Measurements from ENCODE around the gene RAD21L1. TPM values are rescaled to one million over a fixed set of nuclear protein-coding genes. Genes with fewer than 3 reads are reported as not detected.
"Not testable (repeated sequence)": the region's sequence is repeated elsewhere in the genome, so short reads cannot be mapped to it uniquely, and the experiment has no call there.

The RAD21L1 gene
- total RNA-seq, 1 donor from 2014 or later, result not detected

DNA sequence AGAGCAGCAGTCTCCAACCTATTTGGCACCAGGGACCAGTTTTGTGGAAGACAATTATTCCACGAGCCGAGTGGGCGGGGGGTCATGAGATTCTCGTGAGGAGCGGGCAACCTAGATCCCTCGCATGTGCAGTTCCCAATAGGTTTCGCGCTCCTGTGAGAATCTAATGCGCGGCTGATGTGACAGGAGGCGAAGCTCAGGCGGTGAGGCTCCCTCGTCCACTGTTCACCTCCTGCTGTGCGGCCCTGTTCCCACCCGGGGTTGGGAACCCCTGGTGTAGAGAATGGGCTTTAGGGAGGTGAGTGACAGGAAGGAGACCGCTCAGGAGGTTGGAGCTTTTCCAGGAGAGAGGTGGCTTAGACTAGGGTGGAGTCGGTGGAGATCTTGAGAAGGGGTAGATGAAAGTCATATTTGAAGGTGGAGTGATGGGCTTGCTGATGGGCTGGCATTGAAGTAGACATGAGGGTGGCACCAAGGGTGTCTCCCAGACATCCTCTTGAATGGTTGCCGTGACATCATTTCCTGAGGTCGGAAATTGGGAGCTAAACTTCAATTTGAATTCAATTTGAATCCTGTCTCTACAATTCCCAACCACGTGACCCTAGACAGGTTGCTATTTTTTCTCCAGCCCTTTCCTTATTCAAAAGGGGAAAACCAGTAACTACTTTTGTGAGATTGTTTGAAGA, 1.5 kb upstream of the RAD21L1 start:
- DNase-seq (ENCODE audit: low read depth in 2 of 2), result no peak

DNA sequence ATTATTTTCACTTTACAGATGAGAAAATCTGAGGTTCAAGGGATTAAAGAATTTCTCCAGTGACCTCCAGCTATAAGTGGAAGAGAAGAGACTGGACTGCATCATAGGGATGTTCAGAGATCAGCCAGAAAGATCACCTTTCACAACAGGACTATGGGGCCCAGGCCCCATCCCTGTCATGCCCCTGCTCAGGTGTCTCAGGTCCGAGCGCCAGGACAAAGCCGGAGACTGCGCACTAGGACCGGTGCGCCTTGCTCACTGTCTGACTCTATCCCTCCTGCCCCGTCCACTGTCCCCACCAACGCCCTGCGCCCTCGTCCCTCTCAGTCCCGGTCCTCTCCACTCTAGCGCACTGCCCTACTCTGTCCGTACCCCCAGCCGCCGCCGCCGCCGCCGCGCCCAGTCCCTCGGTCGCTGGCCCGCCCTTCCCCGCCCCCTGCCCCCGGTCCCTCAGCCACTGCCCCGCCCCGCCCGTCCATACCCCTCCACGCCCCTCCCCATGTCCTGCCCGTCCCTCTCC, 521 bp upstream of the RAD21L1 start:
- DNase-seq (ENCODE audit: low read depth in 2 of 2), result no peak

DNA sequence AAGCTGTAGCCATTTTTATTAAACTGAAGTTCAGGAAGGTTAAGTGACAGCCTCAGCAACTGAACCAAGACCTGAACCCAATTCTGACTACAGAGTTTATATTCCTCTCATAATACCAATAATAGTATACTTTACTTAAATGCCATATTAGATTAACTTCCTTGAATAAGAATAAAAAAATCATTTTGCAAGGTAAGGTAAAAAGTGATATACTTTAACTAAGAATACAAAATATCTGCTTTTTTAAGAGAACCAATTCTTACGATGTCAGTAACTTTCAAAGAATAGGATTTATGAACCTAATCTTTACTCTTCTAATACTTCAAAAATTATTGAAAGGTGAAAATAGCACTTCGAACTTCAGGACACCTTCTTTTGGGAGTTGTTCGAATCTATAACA, 3.7 kb downstream of the RAD21L1 start:
- no peak for DNase-seq (ENCODE audit: low read depth in 2 of 2)

DNA sequence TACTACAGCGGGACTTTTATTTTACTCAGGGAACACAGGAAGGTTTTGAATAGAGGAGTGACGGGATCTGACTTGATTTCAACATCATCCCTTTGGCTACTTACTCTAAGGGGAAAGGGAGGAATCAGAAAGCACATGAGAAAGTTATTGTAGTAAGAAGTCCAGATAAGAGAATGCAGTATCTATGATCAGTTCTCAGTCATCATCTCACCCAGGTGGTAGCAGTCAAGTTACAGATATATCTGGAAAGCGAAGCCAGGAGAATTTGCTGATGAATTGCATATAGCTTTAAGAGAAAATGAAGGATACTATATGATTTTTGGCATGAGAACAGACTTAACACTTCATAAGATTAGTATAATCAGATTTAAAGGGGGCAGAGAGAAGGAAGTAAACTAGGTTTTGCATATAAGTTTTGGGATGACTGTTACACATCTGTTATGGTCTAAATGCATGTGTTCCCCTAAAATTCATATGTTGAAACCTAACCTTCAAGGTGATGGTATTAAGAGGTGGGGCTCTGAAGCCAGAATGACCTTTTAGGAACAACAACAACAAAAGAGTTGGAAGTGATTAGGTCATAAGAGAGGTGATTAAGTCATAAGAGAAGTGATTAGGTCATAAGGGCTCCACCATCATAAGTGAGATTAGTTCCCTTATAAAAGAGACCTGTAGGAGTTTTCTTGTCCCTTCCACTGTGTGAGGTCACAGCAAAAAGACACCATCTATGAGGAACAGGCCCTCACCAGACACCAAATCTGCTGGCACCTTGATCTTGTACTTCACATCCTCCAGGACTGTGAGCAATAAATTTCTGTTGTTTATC, 6.7 kb downstream of the RAD21L1 start:
- no peak for DNase-seq (ENCODE audit: low read depth in 2 of 2)

DNA sequence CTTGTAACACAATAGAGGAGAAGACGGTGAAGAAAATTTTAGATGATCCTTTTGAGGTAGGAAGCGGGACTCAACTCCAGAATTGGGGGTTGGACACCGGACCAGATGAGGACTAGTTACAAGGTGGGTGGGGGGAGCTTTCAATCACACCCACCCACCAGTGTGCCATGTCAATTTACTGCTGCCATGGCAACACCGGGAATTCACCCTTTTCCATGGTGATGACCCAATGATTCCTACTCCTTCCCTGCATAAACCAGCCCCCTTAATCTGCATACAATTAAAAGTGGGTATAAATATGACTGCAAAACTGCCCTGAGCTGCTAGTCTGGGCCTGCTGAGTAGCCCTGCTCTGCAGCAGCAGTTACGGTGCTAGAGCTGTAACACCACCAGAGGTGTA, 14.7 kb downstream of the RAD21L1 start:
- DNase-seq (ENCODE audit: low read depth in 2 of 2), result no peak

DNA sequence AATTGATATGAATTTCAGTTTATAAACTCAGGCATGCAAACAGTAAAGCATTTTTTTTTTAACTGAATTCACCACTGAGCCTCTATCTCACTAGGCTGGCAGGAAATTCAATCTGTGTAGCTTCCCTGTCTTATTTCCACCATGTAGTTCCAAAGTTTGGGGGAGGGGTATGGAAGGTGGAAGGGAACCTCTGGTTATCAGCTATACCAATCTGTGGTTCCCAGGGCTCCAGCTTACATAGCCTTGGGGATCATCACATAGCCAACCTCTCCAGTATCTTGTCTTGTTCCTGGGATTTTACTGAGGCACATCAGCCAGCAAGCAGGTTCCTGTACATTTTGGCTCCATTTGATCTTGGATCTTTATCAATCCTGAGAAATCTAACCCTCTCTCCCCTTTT, 15.6 kb downstream of the RAD21L1 start:
- no peak for DNase-seq (ENCODE audit: low read depth in 2 of 2)

DNA sequence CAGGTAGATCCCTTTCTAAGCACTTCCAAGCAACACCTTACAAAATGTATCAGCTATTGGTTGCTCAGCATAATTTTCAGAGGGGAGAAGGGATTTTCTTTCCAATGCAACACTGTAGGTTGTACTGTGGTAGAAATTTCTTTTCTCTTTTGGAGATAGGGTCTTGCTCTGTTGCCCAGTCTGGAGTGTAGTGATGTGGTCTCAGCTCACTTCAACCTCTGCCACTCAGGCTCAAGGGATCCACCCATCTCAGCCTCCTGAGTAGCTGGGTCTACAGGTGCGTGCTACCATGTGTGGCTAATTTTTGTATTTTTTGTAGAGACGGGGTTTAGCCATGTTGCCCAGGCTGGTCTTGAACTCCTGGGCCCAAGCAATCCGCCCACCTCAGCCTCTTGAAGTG, 16.3 kb downstream of the RAD21L1 start:
- no peak for DNase-seq (ENCODE audit: low read depth in 2 of 2)

DNA sequence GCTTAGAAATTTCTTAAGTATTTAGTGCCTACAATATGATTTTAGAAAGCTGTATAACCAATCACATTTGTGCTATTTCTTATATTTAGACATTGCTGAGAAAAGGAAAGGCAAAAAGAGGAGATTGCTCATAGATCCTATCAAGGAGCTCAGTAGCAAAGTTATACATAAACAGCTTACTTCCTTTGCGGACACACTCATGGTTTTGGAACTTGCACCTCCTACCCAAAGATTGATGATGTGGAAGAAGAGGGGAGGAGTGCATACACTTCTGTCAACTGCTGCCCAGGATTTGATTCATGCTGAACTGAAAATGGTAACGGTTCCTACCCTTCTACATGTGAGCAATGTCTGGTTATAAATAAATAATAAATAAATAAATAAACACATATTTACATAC, 16.7 kb downstream of the RAD21L1 start:
- DNase-seq (ENCODE audit: low read depth in 2 of 2), result peak in 1 of 2 donors; percentile 61

DNA sequence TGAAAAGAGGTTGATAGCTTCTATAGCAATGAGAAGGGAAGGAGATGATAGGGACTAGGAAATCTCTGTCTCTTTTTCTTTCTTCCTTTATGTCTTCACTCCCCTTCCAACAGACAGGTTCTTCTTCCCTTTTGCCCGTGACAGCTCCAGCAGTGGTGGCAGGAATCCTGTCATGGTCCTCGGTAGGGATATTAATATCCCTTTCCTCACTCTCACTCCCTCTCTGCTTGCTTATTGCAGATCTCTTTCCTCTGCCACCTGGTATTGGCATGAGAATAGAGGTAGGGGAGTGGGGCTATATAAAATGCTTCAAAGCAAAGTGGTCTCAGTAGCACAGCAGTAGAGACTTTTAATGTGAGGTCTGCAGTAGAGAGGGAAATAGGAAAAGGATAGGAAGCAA, 19.7 kb downstream of the RAD21L1 start:
- DNase-seq (ENCODE audit: low read depth in 2 of 2), result no peak

- DNase-seq (ENCODE audit: low read depth in 2 of 2), result no peak
Observed at GRCh38 chr20:1247689-1248088, 21.8 kb downstream of the RAD21L1 start.

DNA sequence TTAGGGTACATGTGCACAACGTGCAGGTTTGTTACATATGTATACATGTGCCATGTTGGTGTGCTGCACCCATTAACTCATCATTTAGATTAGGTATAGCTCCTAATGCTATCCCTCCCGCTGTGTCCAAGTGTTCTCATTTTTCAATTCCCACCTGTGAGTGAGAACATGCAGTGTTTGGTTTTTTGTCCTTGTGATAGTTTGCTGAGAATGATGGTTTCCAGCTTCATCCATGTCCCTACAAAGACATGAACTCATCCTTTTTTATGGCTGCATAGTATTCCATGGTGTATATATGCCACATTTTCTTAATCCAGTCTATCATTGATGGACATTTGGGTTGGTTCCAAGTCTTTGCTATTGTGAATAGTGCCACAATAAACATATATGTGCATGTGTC, 24.4 kb downstream of the RAD21L1 start:
- DNase-seq (ENCODE audit: low read depth in 2 of 2), result not testable (repeated sequence)

DNA sequence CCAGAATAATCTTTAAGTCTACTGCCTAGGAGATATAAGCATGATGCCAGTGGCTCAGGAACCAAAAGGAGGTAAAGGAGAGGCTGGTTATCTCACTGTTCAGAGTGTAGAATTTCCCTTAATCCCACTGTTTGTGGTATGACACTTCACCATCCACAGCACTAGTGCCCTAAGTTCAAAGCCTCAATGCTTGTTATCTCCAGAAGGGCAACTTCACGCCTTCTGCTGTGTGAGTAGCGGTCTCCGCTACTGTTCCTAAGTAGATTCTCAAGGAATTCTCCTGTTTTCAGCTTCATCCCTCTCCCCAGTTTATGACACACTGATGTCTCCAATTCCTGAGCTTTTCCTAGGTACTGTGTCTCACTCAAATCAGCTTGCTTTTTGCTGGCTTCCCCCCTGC, 26.6 kb downstream of the RAD21L1 start:
- DNase-seq (ENCODE audit: low read depth in 2 of 2), result no peak

DNA sequence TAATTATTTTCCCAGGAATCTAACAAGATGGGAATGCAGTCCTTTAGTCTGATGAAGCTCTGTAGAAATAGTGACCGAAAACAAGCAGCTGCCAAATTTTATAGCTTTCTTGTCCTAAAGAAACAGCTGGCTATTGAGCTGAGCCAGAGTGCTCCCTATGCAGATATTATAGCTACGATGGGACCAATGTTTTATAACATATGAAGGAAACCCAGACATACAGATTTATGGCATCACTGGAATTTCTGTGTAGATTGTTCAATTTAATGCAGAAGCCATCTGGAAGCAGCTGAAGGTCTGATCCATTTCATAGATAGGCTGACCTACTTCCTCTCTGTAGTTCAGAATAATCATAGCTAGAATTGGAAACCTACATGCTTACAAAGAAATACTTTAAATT, 28.4 kb downstream of the RAD21L1 start:
- DNase-seq (ENCODE audit: low read depth in 2 of 2), result no peak

DNA sequence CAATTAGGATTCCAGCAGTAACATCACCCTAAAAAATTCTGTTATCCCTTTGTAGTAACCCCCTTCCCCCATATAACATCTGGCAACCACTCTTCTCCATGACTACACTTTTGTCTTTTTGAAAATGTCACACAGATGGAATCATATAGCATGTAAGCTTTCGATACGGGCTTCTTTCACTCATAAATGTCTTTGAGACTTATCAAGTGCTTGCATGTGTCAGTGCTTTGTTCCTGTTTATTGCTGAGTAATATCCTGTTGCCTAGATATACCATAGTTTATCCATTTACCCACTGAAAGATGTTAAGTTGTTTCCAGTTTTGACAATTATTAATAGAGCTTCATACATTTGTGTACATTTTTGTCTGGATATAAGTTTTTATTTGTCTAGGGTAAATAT, 29.8 kb downstream of the RAD21L1 start:
- peak in 1 of 2 donors; percentile 16 for DNase-seq (ENCODE audit: low read depth in 2 of 2)

- DNase-seq (ENCODE audit: low read depth in 2 of 2), result no peak
Observed at GRCh38 chr20:1263853-1264252, 38.0 kb downstream of the RAD21L1 start.

DNA sequence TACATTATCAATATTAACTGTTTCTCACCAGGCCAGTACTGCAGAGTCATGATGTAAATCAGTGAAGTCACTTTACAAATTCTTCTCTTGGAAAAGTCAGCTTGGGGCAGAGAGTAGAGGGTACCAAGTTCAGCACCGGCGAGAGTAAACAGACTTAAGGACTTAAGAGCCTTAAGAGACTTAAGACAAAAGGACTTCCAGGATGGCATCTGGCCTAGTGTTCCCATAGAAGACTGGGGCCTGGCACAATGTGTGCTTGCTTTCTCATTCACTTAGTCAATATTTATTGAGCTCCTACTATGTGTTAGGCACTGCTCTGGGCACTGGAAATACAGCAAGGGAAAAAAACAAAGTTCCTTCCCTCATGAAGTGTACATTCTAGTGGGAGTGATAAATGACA, 38.9 kb downstream of the RAD21L1 start:
- no peak for DNase-seq (ENCODE audit: low read depth in 2 of 2)

GRCh38 chr20:1265226-1265915, 39.5 kb downstream of the RAD21L1 start:
- no peak for DNase-seq (ENCODE audit: low read depth in 2 of 2)

DNA sequence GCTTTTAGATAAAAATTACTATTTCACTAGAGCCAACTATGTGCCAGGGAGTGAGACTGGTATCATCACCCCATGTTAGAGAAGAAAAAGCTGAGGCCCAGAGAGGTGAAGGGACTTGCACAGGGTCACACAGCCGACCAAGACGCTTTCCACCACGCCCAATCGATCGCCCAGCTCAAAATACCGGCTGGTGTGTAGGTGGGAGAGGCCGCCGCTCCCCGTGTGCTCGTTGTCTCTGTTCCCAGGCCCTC, 40.0 kb downstream of the RAD21L1 start:
- no peak for DNase-seq (ENCODE audit: low read depth in 2 of 2)

- DNase-seq (ENCODE audit: low read depth in 2 of 2), result peak in 1 of 2 donors; percentile 80
Observed at GRCh38 chr20:1266167-1266973, 40.5 kb downstream of the RAD21L1 start, which contains the start of gene SNPH. Gene SNPH (plus strand): TSS chr20:1266294. CDS start chr20:1296240, 29,946 bp downstream.

- no peak for DNase-seq (ENCODE audit: low read depth in 2 of 2)
Observed at GRCh38 chr20:1267161-1267560, 41.3 kb downstream of the RAD21L1 start.

GRCh38 chr20:1267809-1268374, 42.0 kb downstream of the RAD21L1 start:
- no peak for DNase-seq (ENCODE audit: low read depth in 2 of 2)

All from dermis microvascular lymphatic vessel endothelial cell (primary cell).